ENCODE data around the gene OR10K1. TPM values are rescaled to one million over a fixed set of nuclear protein-coding genes. Genes with fewer than 3 reads are reported as not detected.

The OR10K1 gene
- total and polyA plus RNA-seq, 7 experiments from 2014 or later = not detected

DNA sequence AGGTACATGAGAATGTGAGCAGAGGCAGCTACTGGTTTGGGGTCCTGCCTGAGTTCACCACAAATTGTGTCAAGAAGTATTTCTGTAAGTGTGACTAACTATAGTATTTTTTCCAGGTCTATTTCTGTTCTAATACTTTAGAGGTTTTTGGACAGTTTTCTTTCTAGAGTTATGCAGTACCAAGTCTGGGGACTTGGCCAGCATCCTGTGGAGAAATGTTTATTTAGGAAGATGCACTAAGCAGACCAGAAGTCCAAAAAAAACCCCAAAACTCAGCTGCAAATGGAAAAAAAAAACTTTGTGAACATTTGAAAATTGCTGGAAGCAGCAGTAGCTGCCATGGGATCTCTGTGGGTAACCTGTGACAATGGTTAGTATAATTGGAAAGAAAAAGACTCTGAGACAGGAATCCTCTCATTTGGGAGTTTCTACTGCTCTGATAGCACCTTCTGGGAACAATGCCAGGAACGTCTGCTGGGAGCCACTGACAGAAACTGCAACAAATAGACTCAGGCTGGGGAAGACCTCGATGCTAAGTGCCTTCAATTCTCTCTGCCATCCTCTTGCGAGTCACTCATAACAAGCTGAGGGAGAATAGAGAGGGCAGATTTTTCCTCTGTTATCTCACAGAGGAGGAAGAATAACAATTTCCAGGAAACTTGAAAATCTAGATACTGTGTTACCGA, 48.0 kb downstream of the OR10K1 start:
- Histone ChIP-seq H3K4me3 (ENCODE audit: low read length) (no peak overlapping the region), H3K36me3 (ENCODE audit: control insufficient read depth in 2 of 3, insufficient read depth in 3 of 3, low read length in 3 of 3) (no peaks in the 10 kb centered on the region), H3K27ac (ENCODE audit: low read depth, low read length) (no peak overlapping the region), H3K9me3 (ENCODE audit: control insufficient read depth in 2 of 3, low read length in 3 of 3) (no peaks in the 10 kb centered on the region), H3K4me1 (ENCODE audit: control insufficient read depth in 2 of 2, insufficient read depth in 2 of 2, low read length in 2 of 2) (no peaks in the 10 kb centered on the region), H3K27me3 (ENCODE audit: control insufficient read depth in 2 of 2, insufficient read depth in 2 of 2, low read length in 2 of 2) (no peaks in the 10 kb centered on the region)
- peaks cover 29 to 42% (median 32%) of the 10 kb centered on the region in 5 donors for H3K27me3 Mint-ChIP-seq
- peaks cover 0 to 6% (median 0%) of the 10 kb centered on the region in 11 donors for H3K9me3 Mint-ChIP-seq
- H3K36me3 Mint-ChIP-seq = peaks cover 0 to 3% (median 0%) of the 10 kb centered on the region in 5 donors
- POLR2A ChIA-PET = no interaction called here
- H3K27ac Mint-ChIP-seq = no peak overlapping the region
- DNase-seq (no peak), ATAC-seq (no peak)
- H3K4me1 Mint-ChIP-seq = no peaks in the 10 kb centered on the region
- intact Hi-C loops (cut with micrococcal nuclease) = no loop called here
- no peak overlapping the region for H3K4me3 Mint-ChIP-seq
- CTCF ChIA-PET = no interaction called here

DNA sequence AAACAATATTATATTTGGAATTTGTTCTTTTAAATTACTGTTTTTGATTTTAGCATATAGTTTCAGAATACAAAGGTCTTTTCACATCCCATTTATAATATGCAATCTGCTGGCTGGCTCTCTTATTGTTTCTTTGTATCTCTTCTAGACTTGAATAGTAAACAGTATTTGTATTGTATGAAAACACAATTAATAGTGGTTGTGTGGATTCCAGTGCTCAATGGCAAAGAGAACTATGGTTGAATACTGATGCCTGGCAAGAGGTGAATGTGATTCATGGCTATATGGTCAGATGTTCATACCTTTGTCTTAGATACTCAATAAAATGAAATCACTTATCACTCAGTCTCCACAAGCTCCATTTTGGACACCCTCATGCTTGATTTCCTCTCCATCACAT, 55.3 kb downstream of the OR10K1 start:
- Histone ChIP-seq H3K27me3 (ENCODE audit: control insufficient read depth in 2 of 2, insufficient read depth in 2 of 2, low read length in 2 of 2) (no peaks in the 10 kb centered on the region), H3K9me3 (ENCODE audit: control insufficient read depth in 2 of 3, low read length in 3 of 3) (no peaks in the 10 kb centered on the region), H3K27ac (ENCODE audit: low read depth, low read length) (no peak overlapping the region), H3K36me3 (ENCODE audit: control insufficient read depth in 2 of 3, insufficient read depth in 3 of 3, low read length in 3 of 3) (no peaks in the 10 kb centered on the region), H3K4me1 (ENCODE audit: control insufficient read depth in 2 of 2, insufficient read depth in 2 of 2, low read length in 2 of 2) (no peaks in the 10 kb centered on the region), H3K4me3 (ENCODE audit: low read length) (no peak overlapping the region)
- no peak overlapping the region for H3K4me3 Mint-ChIP-seq
- ATAC-seq (no peak), DNase-seq (no peak)
- peaks cover 1 to 35% (median 18%) of the 10 kb centered on the region in 5 donors for H3K27me3 Mint-ChIP-seq
- intact Hi-C loops (cut with micrococcal nuclease) = no loop called here
- no peaks in the 10 kb centered on the region for H3K4me1 Mint-ChIP-seq
- POLR2A ChIA-PET = no interaction called here
- CTCF ChIA-PET = no interaction called here
- H3K27ac Mint-ChIP-seq = no peak overlapping the region
- no peaks in the 10 kb centered on the region for H3K9me3 Mint-ChIP-seq
- H3K36me3 Mint-ChIP-seq = no peaks in the 10 kb centered on the region

Other genes starting within 250 kb of the OR10K1 start
- gene CD1A, start 207.4 kb upstream of the OR10K1 start, total RNA-seq = under 1 TPM in 2 of 5 experiments, not detected in 3; 0.17 to 0.83 TPM
- not detected for gene CD1A, start 207.4 kb upstream of the OR10K1 start, polyA plus RNA-seq
- 10 to 100 TPM in 1 of 5 experiments, 1 to 10 TPM in 1, under 1 TPM in 1, not detected in 2; 0.32 to 12.1 (median 2.1) TPM for gene CD1C, start 171.9 kb upstream of the OR10K1 start, total RNA-seq
- gene CD1C, start 171.9 kb upstream of the OR10K1 start, polyA plus RNA-seq = under 1 TPM in 1 of 2 donors, not detected in 1; 0.24 TPM
- gene CD1B, start 130.3 kb upstream of the OR10K1 start, total RNA-seq = under 1 TPM in 1 of 5 experiments, not detected in 4; 0.27 TPM
- gene CD1B, start 130.3 kb upstream of the OR10K1 start, polyA plus RNA-seq = not detected
- gene CD1E, start 107.9 kb upstream of the OR10K1 start, total RNA-seq = under 1 TPM in 2 of 5 experiments, not detected in 3; 0.42 to 0.61 TPM
- not detected for gene CD1E, start 107.9 kb upstream of the OR10K1 start, polyA plus RNA-seq
- not detected for gene OR10T2, start 62.4 kb upstream of the OR10K1 start, total RNA-seq
- gene OR10T2, start 62.4 kb upstream of the OR10K1 start, polyA plus RNA-seq = not detected
- gene OR10K2, start 35.6 kb upstream of the OR10K1 start, total RNA-seq = not detected
- gene OR10K2, start 35.6 kb upstream of the OR10K1 start, polyA plus RNA-seq = not detected
- gene OR10R2, start 10.4 kb downstream of the OR10K1 start, total RNA-seq = not detected
- gene OR10R2, start 10.4 kb downstream of the OR10K1 start, polyA plus RNA-seq = not detected
- gene OR6Y1, start 92.6 kb downstream of the OR10K1 start, total RNA-seq = not detected
- not detected for gene OR6Y1, start 92.6 kb downstream of the OR10K1 start, polyA plus RNA-seq
- gene OR6P1, start 108.7 kb downstream of the OR10K1 start, total RNA-seq = not detected
- not detected for gene OR6P1, start 108.7 kb downstream of the OR10K1 start, polyA plus RNA-seq
- gene OR10X1, start 118.1 kb downstream of the OR10K1 start, total RNA-seq = not detected
- not detected for gene OR10X1, start 118.1 kb downstream of the OR10K1 start, polyA plus RNA-seq
- not detected for gene OR10Z1, start 143.4 kb downstream of the OR10K1 start, total RNA-seq
- gene OR10Z1, start 143.4 kb downstream of the OR10K1 start, polyA plus RNA-seq = not detected
- gene SPTA1, start 224.9 kb downstream of the OR10K1 start, total RNA-seq = not detected
- gene SPTA1, start 224.9 kb downstream of the OR10K1 start, polyA plus RNA-seq = not detected
- not detected for gene OR6K2, start 238.8 kb downstream of the OR10K1 start, total RNA-seq
- not detected for gene OR6K2, start 238.8 kb downstream of the OR10K1 start, polyA plus RNA-seq